HT-29 (cell line): ENCODE measurements around the gene SH3PXD2A. TPM values are rescaled to one million over a fixed set of nuclear protein-coding genes. Genes with fewer than 3 reads are reported as not detected.
A peak's percentile ranks its signal among the peaks of the same experiment; 100 is the strongest.

Experiments used
- DNase-seq: peaks from one replicate; pipeline ENCODE4 v3.0.0-alpha.2; 2015; ENCODE audit warnings: low spot score
- total RNA-seq: library from RNA; depleted of rRNA; stranded (reverse); fragments of >200 nt; shearing (Covaris generic); gene quantifications from 2 replicates; pipeline ENCODE4 v1.2.3, GENCODE V29; 2014

The SH3PXD2A gene
- total RNA-seq, 1 experiment from 2014 or later, result 2.7 TPM

GRCh38 chr10:103834436-103835095, 20.8 kb downstream of the SH3PXD2A start:
- no peak for DNase-seq

- peak; percentile 82 for DNase-seq
Observed at GRCh38 chr10:103833731-103834365, 21.5 kb downstream of the SH3PXD2A start.

- DNase-seq, result no peak
Observed at GRCh38 chr10:103832806-103833205, 22.6 kb downstream of the SH3PXD2A start.

GRCh38 chr10:103829838-103830465, 25.4 kb downstream of the SH3PXD2A start:
- no peak for DNase-seq

- no peak for DNase-seq
Observed at GRCh38 chr10:103829278-103829677, 26.1 kb downstream of the SH3PXD2A start.

- no peak for DNase-seq
Observed at GRCh38 chr10:103828587-103829197, 26.7 kb downstream of the SH3PXD2A start.

DNA sequence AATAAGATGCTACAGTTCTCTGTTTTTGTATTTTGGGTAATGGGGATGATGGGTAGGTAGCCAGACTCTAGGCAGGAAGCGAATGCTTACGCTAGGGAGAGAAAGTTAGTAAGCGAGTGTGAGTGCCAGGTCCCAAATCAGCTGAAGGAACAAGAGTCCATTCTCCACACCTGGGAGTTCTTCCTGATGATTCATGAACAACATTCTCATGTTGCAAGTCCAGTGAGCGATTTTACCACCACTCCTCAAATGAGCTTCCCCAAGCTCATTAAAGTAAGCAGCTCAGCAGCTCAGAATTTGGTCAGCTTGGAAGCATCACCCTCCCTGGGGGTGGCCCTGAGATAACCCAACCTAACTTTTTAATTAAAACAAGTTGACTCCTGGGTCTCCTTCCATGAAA, 27.3 kb downstream of the SH3PXD2A start:
- DNase-seq, result peak; percentile 52

DNA sequence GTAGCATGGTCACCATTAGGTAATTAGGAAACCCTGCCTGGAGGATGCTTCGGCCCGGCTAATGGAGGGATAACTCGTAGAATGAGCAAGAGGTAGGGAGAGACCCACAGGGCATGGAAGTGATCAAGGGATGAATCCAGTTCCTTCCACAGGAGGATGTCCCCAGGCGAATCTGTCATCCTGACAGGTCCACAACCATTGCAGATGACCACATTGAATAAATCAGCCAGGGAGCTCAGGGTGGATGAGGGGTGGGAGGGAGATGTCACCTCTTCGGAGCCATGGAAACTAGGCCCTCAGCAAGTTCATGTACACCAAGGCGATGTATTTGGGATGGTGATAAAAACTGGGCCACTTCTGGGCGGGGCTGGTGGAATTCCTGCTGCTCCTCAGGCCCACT, 28.5 kb downstream of the SH3PXD2A start:
- no peak for DNase-seq

DNA sequence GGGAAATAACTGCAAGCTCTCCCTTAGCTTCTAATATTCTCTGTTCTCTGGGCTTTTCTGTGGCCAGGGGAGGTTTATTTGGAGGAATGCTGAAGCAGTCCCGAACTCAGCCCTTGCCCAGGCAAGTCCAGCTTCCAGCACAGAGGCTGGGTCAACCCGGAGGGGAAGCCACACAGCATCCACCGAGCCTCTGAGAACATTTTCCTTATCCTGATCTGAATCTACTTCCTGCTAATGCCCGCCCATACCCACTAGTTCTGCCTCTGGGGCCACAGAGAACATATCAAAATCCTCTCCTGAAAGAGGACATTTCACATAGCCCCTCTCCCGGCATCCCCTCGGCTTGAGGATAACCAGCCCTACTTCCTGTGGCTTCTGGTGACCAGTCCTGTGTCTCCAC, 31.1 kb downstream of the SH3PXD2A start:
- no peak for DNase-seq

GRCh38 chr10:103823706-103824272, 31.6 kb downstream of the SH3PXD2A start:
- DNase-seq, result no peak

DNA sequence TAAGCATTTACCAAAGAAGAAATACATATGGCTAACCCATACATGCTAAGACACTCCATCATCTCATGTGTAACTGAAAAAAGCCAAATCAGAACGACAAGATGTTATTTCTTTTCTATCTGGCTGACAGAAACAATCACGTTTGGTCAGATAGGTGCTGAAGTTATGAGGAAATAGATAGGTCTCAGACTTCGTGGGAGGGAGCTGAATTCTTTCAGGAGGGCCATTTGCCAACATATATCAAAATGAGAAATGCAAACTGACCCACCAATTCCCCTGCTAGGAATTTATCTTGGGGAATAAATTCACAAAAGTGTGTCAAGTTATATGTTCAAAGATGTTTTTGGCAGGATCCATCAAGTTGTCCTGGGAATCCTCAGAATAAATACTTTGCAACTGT, 32.6 kb downstream of the SH3PXD2A start:
- DNase-seq, result no peak

GRCh38 chr10:103822107-103822716, 33.2 kb downstream of the SH3PXD2A start:
- DNase-seq, result no peak

GRCh38 chr10:103820101-103821062, 35.0 kb downstream of the SH3PXD2A start:
- DNase-seq, result no peak

DNA sequence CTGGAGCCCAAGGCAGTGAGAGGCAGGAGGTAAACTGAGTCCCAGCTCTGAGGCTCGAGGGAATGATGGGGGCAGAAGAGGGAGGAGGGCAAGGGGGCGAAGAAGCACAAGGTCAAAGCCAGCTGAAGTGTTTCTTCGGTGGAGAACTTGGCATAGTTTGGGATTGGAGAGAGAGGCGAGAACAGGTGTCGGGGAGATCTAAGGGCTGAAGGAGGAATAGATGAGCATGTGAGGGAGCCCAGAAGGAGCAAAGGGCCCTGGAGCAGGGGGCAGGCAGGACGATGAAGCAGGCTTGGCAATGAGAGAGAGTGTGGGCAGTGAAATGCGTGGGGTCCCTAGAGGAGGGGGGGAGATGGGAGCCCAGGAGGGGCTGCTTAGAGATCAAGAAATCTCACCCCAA, 35.9 kb downstream of the SH3PXD2A start:
- no peak for DNase-seq

- DNase-seq, result no peak
Observed at GRCh38 chr10:103818765-103819374, 36.5 kb downstream of the SH3PXD2A start.

- no peak for DNase-seq
Observed at GRCh38 chr10:103818105-103818504, 37.3 kb downstream of the SH3PXD2A start.

- DNase-seq, result no peak
Observed at GRCh38 chr10:103816431-103816830, 38.9 kb downstream of the SH3PXD2A start.

GRCh38 chr10:103814626-103815370, 40.6 kb downstream of the SH3PXD2A start:
- DNase-seq, result no peak

GRCh38 chr10:103814105-103814504, 41.3 kb downstream of the SH3PXD2A start:
- no peak for DNase-seq
